MCF 10A (cell line): ENCODE data around the gene SCAP. TPM values are rescaled to one million over a fixed set of nuclear protein-coding genes. Genes with fewer than 3 reads are reported as not detected.

Experiments used
- BruUV-seq: library from RNA; stranded (reverse); fragments of 400-500 nt; replicated peaks from 2 replicates; lab custom pipeline; 2021; lab: Mats Ljungman, UMichigan
- CTCF ChIA-PET: fragments of 300-600 bp; sonication (Branson Sonifier 250); formaldehyde crosslinking; extraction: SDS; loops from one replicate; lab custom pipeline; 2021; ENCODE audit warnings: antibody characterized with exemption, inconsistent platforms; lab: Yijun Ruan, JAX
- POLR2A ChIA-PET: fragments of 300-600, 350-650 bp; sonication (Branson Sonifier 250); formaldehyde crosslinking; extraction: SDS; loops from one replicate; lab custom pipeline; 2020; ENCODE audit warnings: antibody characterized with exemption, inconsistent platforms; lab: Yijun Ruan, JAX
- DNase-seq: peaks from one replicate; pipeline ENCODE4 v3.0.0-alpha.2; 2018; ENCODE audit not compliant: unreplicated experiment
- H3K27ac Mint-ChIP-seq: one replicate; pipeline ENCODE4 v1.8.0; 2022; ENCODE audit warnings: mild to moderate bottlenecking, low read depth, mixed read lengths; ENCODE audit not compliant: unreplicated experiment
- H3K27me3 Mint-ChIP-seq: one replicate; pipeline ENCODE4 v1.8.0; 2022; ENCODE audit warnings: mixed read lengths; ENCODE audit not compliant: insufficient read depth, unreplicated experiment
- H3K36me3 Mint-ChIP-seq: one replicate; pipeline ENCODE4 v1.8.0; 2022; ENCODE audit warnings: mild to moderate bottlenecking, moderate library complexity, mixed read lengths; ENCODE audit not compliant: insufficient read depth, unreplicated experiment
- H3K4me1 Mint-ChIP-seq: one replicate; pipeline ENCODE4 v1.8.0; 2022; ENCODE audit warnings: mixed read lengths; ENCODE audit not compliant: insufficient read depth, unreplicated experiment
- H3K4me3 Mint-ChIP-seq: one replicate; pipeline ENCODE4 v1.8.0; 2022; ENCODE audit warnings: mild to moderate bottlenecking, moderate library complexity, mixed read lengths; ENCODE audit not compliant: unreplicated experiment
- H3K9me3 Mint-ChIP-seq: one replicate; pipeline ENCODE4 v1.8.0; 2022; ENCODE audit warnings: mixed read lengths; ENCODE audit not compliant: unreplicated experiment
- CTCF ChIP-seq: fragments of 200-600 bp; IDR thresholded peaks from one replicate; pipeline ENCODE4 v1.8.0; 2022; ENCODE audit warnings: antibody characterized with exemption, mild to moderate bottlenecking; ENCODE audit not compliant: unreplicated experiment
- intact Hi-C: fragments of 100-400 bp; cut with micrococcal nuclease; formaldehyde crosslinking; loops from 2 replicates; pipeline ENCODE4 v1.14.1; 2022
- total RNA-seq: library from RNA; stranded (reverse); gene quantifications from 2 replicates; pipeline ENCODE4 v1.2.3, GENCODE V29; 2022

The SCAP gene
- total RNA-seq, 1 experiment from 2014 or later: 87.8 TPM

GRCh38 chr3:47422743-47423142, 53.0 kb downstream of the SCAP start:
- Mint-ChIP-seq H3K9me3 (no peaks in the 10 kb centered on the region), H3K27me3 (no peaks in the 10 kb centered on the region), H3K4me3 (no peak overlapping the region), H3K4me1 (no peaks in the 10 kb centered on the region), H3K27ac (no peak overlapping the region), H3K36me3 (peaks cover 48% of the 10 kb centered on the region)
- POLR2A ChIA-PET: interaction anchor here (1.1 to 4.2 kb wide), 3 partner anchors 9 to 53 kb away, joined by 4 to 34 read pairs (median 4); partner anchors contain the start of gene SCAP
- CTCF ChIA-PET: interaction anchor here (0.6 to 6.7 kb wide), 8 partner anchors 9 to 82 kb away, joined by 3 to 86 read pairs (median 6); partner anchors contain the start of gene SCAP
- no TSS peak for BruUV-seq
- DNase-seq: no peak
- intact Hi-C loops: no loop called here
- no peak for TF ChIP-seq CTCF

GRCh38 chr3:47421741-47422649, 53.7 kb downstream of the SCAP start:
- ChIA-PET CTCF (interaction anchor here (0.5 to 6.7 kb wide), 31 partner anchors 8 to 1016 kb away, joined by 3 to 86 read pairs (median 4); partner anchors contain the start of gene SCAP), POLR2A (interaction anchor here (1.0 to 4.2 kb wide), 6 partner anchors 10 to 73 kb away, joined by 3 to 34 read pairs (median 4); partner anchors contain the start of genes PTPN23 and SCAP)
- peak; percentile 49 for DNase-seq
- H3K36me3 Mint-ChIP-seq: peaks cover 47% of the 10 kb centered on the region
- intact Hi-C loops: loop anchor here (1.0 kb wide), 3 partner anchors 53 to 367 kb away; partner anchors contain the start of genes ELP6 and SCAP
- H3K4me1 Mint-ChIP-seq: no peaks in the 10 kb centered on the region
- no TSS peak for BruUV-seq
- no peaks in the 10 kb centered on the region for H3K27me3 Mint-ChIP-seq
- no peak overlapping the region for H3K27ac Mint-ChIP-seq
- no peak overlapping the region for H3K4me3 Mint-ChIP-seq
- TF ChIP-seq CTCF: no peak
- H3K9me3 Mint-ChIP-seq: no peaks in the 10 kb centered on the region

GRCh38 chr3:47420511-47421484, 54.9 kb downstream of the SCAP start:
- Mint-ChIP-seq H3K36me3 (peaks cover 56% of the 10 kb centered on the region), H3K4me1 (no peaks in the 10 kb centered on the region), H3K27ac (no peak overlapping the region), H3K27me3 (no peaks in the 10 kb centered on the region), H3K4me3 (no peak overlapping the region), H3K9me3 (no peaks in the 10 kb centered on the region)
- ChIA-PET POLR2A (interaction anchor here (1.0 to 4.2 kb wide), 6 partner anchors 23 to 74 kb away, joined by 3 to 34 read pairs (median 6); partner anchors contain the start of genes PTPN23 and SCAP), CTCF (interaction anchor here (0.6 to 6.7 kb wide), 35 partner anchors 8 to 511 kb away, joined by 3 to 86 read pairs (median 4); partner anchors contain the start of genes NBEAL2 and SCAP)
- intact Hi-C loops: loop anchor here (1.0 kb wide), 3 partner anchors 55 to 369 kb away; partner anchors contain the start of genes ELP6 and SCAP
- DNase-seq: peak; percentile 91
- TF ChIP-seq CTCF: peak; percentile 88
- no TSS peak for BruUV-seq
